H1 (cell line): ENCODE results near the gene ZNF620. TPM values are rescaled to one million over a fixed set of nuclear protein-coding genes. Genes with fewer than 3 reads are reported as not detected.

Experiments
- CTCF ChIA-PET: fragments of 300-600 bp; sonication (Branson Sonifier 250); formaldehyde crosslinking; loops from one replicate; lab custom pipeline; 2021; ENCODE audit not compliant: partially characterized antibody; lab: Charles Lee
- POLR2A ChIA-PET: fragments of 300-600 bp; sonication (Branson Sonifier 250); formaldehyde crosslinking; loops from one replicate; lab custom pipeline; 2021; ENCODE audit warnings: inconsistent platforms; ENCODE audit not compliant: partially characterized antibody; lab: Charles Lee
- DNase-seq, 2 experiments: peaks; one replicate each; pipeline versions ENCODE4 v3.0.0 to v3.0.0-alpha.2; 2010 to 2022; ENCODE audit warnings: low spot score in 2 of 2, low read depth in 1 of 2, mixed read lengths in 1 of 2
- FAIRE-seq: peaks from 2 replicates; lab custom pipeline; 2011; peaks lifted over from hg19 to GRCh38; lab: Jason Lieb, UNC
- H2AFZ ChIP-seq: 2 replicates; pipeline ENCODE4 v1.8.1; 2012; ENCODE audit warnings: low read length, inconsistent platforms
- H2AK5ac ChIP-seq: 2 replicates; pipeline ENCODE4 v1.6.1; 2013; ENCODE audit warnings: low read depth, low read length
- H2BK120ac ChIP-seq: replicated peaks from 2 replicates; pipeline ENCODE3; 2013; ENCODE audit warnings: low read depth, low read length, inconsistent platforms
- H2BK12ac ChIP-seq: 2 replicates; pipeline ENCODE4 v1.6.1; 2013; ENCODE audit warnings: low read depth, low read length
- H2BK15ac ChIP-seq: 2 replicates; pipeline ENCODE4 v1.6.1; 2013; ENCODE audit warnings: low read length
- H2BK20ac ChIP-seq: 2 replicates; pipeline ENCODE4 v1.6.1; 2013; ENCODE audit warnings: low read length
- H2BK5ac ChIP-seq: 2 replicates; pipeline ENCODE4 v1.6.1; 2013; ENCODE audit warnings: low read depth, low read length
- H3K14ac ChIP-seq: 2 replicates; pipeline ENCODE4 v1.6.1; 2013; ENCODE audit warnings: inconsistent platforms; ENCODE audit not compliant: insufficient read length
- H3K18ac ChIP-seq: 2 replicates; pipeline ENCODE4 v1.6.1; 2013; ENCODE audit warnings: low read length; ENCODE audit errors: extremely low read depth
- H3K23ac ChIP-seq: 2 replicates; pipeline ENCODE4 v1.6.1; 2013; ENCODE audit warnings: inconsistent platforms; ENCODE audit not compliant: insufficient read length
- H3K23me2 ChIP-seq: 2 replicates; pipeline ENCODE4 v1.6.1; 2013; ENCODE audit warnings: low read depth, low read length
- H3K27ac ChIP-seq: 2 replicates; pipeline ENCODE4 v1.6.1; 2011; ENCODE audit warnings: low read depth, low read length, inconsistent platforms
- H3K27me3 ChIP-seq, 4 experiments: replicated peaks in 1 of 4; 1 replicate in 1 of 4; 2 replicates in 3 of 4; pipeline versions ENCODE4 v1.6.1 to v1.8.1; 2011 to 2013; ENCODE audit warnings: low read length in 3 of 4, mild to moderate bottlenecking in 3 of 4, inconsistent platforms in 2 of 4, mixed read lengths in 2 of 4, moderate library complexity in 1 of 4; ENCODE audit not compliant: control insufficient read depth in 3 of 4, insufficient read depth in 3 of 4; ENCODE audit errors: extremely low read depth in 1 of 4
- H3K36me3 ChIP-seq, 4 experiments: 2 replicates each; pipeline versions ENCODE4 v1.6.1 to v1.8.1; 2011 to 2013; ENCODE audit warnings: mild to moderate bottlenecking in 4 of 4, low read length in 3 of 4, moderate library complexity in 2 of 4, control low read depth in 1 of 4, inconsistent platforms in 1 of 4; ENCODE audit not compliant: insufficient read depth in 4 of 4, control insufficient read depth in 2 of 4
- H3K4ac ChIP-seq: replicated peaks from 2 replicates; pipeline ENCODE3; 2013; ENCODE audit warnings: low read length, low read depth, mixed read lengths, inconsistent platforms; ENCODE audit not compliant: insufficient read length
- H3K4me1 ChIP-seq, 4 experiments: replicated peaks in 1 of 4; 1 replicate in 1 of 4; 2 replicates in 3 of 4; pipeline versions ENCODE4 v1.6.1 to v1.8.1; 2011 to 2013; ENCODE audit warnings: low read length in 3 of 4, inconsistent platforms in 2 of 4, mixed read lengths in 1 of 4; ENCODE audit not compliant: insufficient read depth in 4 of 4, control insufficient read depth in 3 of 4
- H3K4me2 ChIP-seq, 2 experiments: 2 replicates each; pipeline versions ENCODE4 v1.6.1 to v1.8.1; 2011 to 2013; ENCODE audit warnings: low read depth in 2 of 2, low read length in 2 of 2, control low read depth in 1 of 2, inconsistent platforms in 1 of 2, mild to moderate bottlenecking in 1 of 2; ENCODE audit not compliant: insufficient read depth in 1 of 2
- H3K4me3 ChIP-seq, 4 experiments: fragments of 200-600, 300-600 bp in 1 of 4; sonication (generic), shearing (Covaris generic), sonication (Bioruptor Twin) in 1 of 4; 2 replicates each; pipeline versions ENCODE4 v1.5.1 to v1.8.1; 2011 to 2016; ENCODE audit warnings: low read length in 4 of 4, low read depth in 3 of 4, control low read depth in 2 of 4, inconsistent platforms in 2 of 4, mild to moderate bottlenecking in 2 of 4, mixed read lengths in 1 of 4, moderate library complexity in 1 of 4; ENCODE audit not compliant: insufficient read depth in 2 of 4; ENCODE audit errors: extremely low read depth in 1 of 4
- H3K56ac ChIP-seq: replicated peaks from 2 replicates; pipeline ENCODE3; 2013; ENCODE audit warnings: low read depth, mild to moderate bottlenecking, mixed read lengths, low read length, inconsistent platforms; ENCODE audit not compliant: insufficient read length
- H3K79me1 ChIP-seq: 2 replicates; pipeline ENCODE4 v1.6.1; 2013; ENCODE audit warnings: low read depth, low read length, control low read depth
- H3K79me2 ChIP-seq, 2 experiments: 2 replicates each; pipeline versions ENCODE4 v1.6.1 to v1.8.1; 2012 to 2013; ENCODE audit warnings: low read length in 2 of 2, mild to moderate bottlenecking in 2 of 2, inconsistent platforms in 1 of 2; ENCODE audit not compliant: insufficient read depth in 2 of 2, control insufficient read depth in 1 of 2
- H3K9ac ChIP-seq, 4 experiments: replicated peaks in 1 of 4; 1 replicate in 1 of 4; 2 replicates in 3 of 4; pipeline versions ENCODE4 v1.6.1 to v1.8.1; 2011 to 2013; ENCODE audit warnings: low read depth in 3 of 4, low read length in 3 of 4, control low read depth in 2 of 4, mild to moderate bottlenecking in 2 of 4, moderate library complexity in 2 of 4, inconsistent platforms in 1 of 4; ENCODE audit errors: extremely low read depth in 1 of 4
- H3K9me3 ChIP-seq, 2 experiments: 2 replicates each; pipeline versions ENCODE4 v1.6.1 to v1.8.1; 2012 to 2013; ENCODE audit warnings: mild to moderate bottlenecking in 2 of 2, moderate library complexity in 2 of 2, control low read depth in 1 of 2, inconsistent platforms in 1 of 2, low read depth in 1 of 2, low read length in 1 of 2, mixed read lengths in 1 of 2; ENCODE audit not compliant: insufficient read depth in 2 of 2
- H4K20me1 ChIP-seq, 2 experiments: replicated peaks in 1 of 2; 2 replicates each; pipeline versions ENCODE3 to v1.8.1; 2011 to 2013; ENCODE audit warnings: inconsistent platforms in 2 of 2, low read length in 2 of 2, mild to moderate bottlenecking in 1 of 2; ENCODE audit not compliant: insufficient read depth in 2 of 2, control insufficient read depth in 1 of 2
- H4K5ac ChIP-seq: 2 replicates; pipeline ENCODE4 v1.6.1; 2013; ENCODE audit warnings: low read length, low read depth, mixed read lengths, inconsistent platforms; ENCODE audit not compliant: insufficient read length
- H4K8ac ChIP-seq: 2 replicates; pipeline ENCODE4 v1.8.0; 2013; ENCODE audit warnings: mild to moderate bottlenecking, moderate library complexity, low read length, inconsistent platforms; ENCODE audit not compliant: insufficient read depth; ENCODE audit errors: extremely low read depth
- H4K91ac ChIP-seq: replicated peaks from 2 replicates; pipeline ENCODE3; 2013; ENCODE audit warnings: low read length, mixed read lengths, inconsistent platforms; ENCODE audit not compliant: insufficient read length
- BACH1 ChIP-seq: IDR thresholded peaks from 2 replicates; pipeline ENCODE4 v1.6.1; 2012; ENCODE audit warnings: low read length, improper control_type of control experiment
- BCL11A ChIP-seq, 2 experiments: IDR thresholded peaks; one replicate each; pipeline ENCODE4 v1.6.1; 2011; ENCODE audit warnings: low read depth in 2 of 2, low read length in 2 of 2, mild to moderate bottlenecking in 2 of 2
- CBX8 ChIP-seq: fragments of 300-800, 300-1000 bp; sonication (generic); IDR thresholded peaks from 2 replicates; pipeline ENCODE4 v1.7.1; 2016; ENCODE audit warnings: low read depth, low read length, borderline replicate concordance
- CREB1 ChIP-seq: IDR thresholded peaks from 2 replicates; pipeline ENCODE4 v1.6.1; 2012; ENCODE audit warnings: inconsistent platforms
- FOSL1 ChIP-seq: IDR thresholded peaks from 2 replicates; pipeline ENCODE4 v1.6.1; 2011; ENCODE audit warnings: mild to moderate bottlenecking, low read depth, low read length, moderate library complexity; ENCODE audit not compliant: insufficient read depth
- HDAC2 ChIP-seq, 2 experiments: fragments of 300-600 bp in 1 of 2; sonication (generic) in 1 of 2; IDR thresholded peaks; 2 replicates each; pipeline ENCODE4 v1.6.1; 2011 to 2012; ENCODE audit warnings: low read depth in 2 of 2, low read length in 2 of 2, mild to moderate bottlenecking in 2 of 2, moderate library complexity in 2 of 2, borderline replicate concordance in 1 of 2, inconsistent platforms in 1 of 2
- NRF1 ChIP-seq: IDR thresholded peaks from 2 replicates; pipeline ENCODE4 v1.6.1; 2011; ENCODE audit warnings: mild to moderate bottlenecking, low read depth, low read length, improper control_type of control experiment
- POLR2A ChIP-seq, 2 experiments: IDR thresholded peaks; 1 replicate in 1 of 2; 2 replicates in 1 of 2; pipeline ENCODE4 v1.6.1; 2011; ENCODE audit warnings: low read depth in 2 of 2, low read length in 2 of 2, mild to moderate bottlenecking in 2 of 2; ENCODE audit errors: control extremely low read depth in 1 of 2
- RAD21 ChIP-seq, 2 experiments: IDR thresholded peaks in 1 of 2; conservative IDR thresholded peaks in 1 of 2; 2 replicates each; pipeline ENCODE4 v1.6.1; 2011; ENCODE audit warnings: low read depth in 2 of 2, low read length in 2 of 2, improper control_type of control experiment in 1 of 2, inconsistent platforms in 1 of 2, mild to moderate bottlenecking in 1 of 2, moderate library complexity in 1 of 2
- RBBP5 ChIP-seq: IDR thresholded peaks from 2 replicates; pipeline ENCODE4 v1.7.1; 2012; ENCODE audit warnings: low read depth, mild to moderate bottlenecking, inconsistent platforms, low read length, moderate library complexity, borderline replicate concordance
- SIN3A ChIP-seq, 2 experiments: IDR thresholded peaks in 1 of 2; conservative IDR thresholded peaks in 1 of 2; 2 replicates each; pipeline ENCODE4 v1.6.1; 2011 to 2012; ENCODE audit warnings: low read length in 2 of 2, improper control_type of control experiment in 1 of 2, low read depth in 1 of 2, mild to moderate bottlenecking in 1 of 2
- SIRT6 ChIP-seq: IDR thresholded peaks from one replicate; pipeline ENCODE4 v1.7.1; 2012; ENCODE audit warnings: low read length, inconsistent platforms
- SP4 ChIP-seq: IDR thresholded peaks from 2 replicates; pipeline ENCODE4 v1.6.1; 2012; ENCODE audit warnings: low read length, inconsistent platforms
- SUZ12 ChIP-seq: fragments of 200-600 bp; sonication (generic); IDR thresholded peaks from 2 replicates; pipeline ENCODE4 v1.6.1; 2012; ENCODE audit warnings: mild to moderate bottlenecking, inconsistent platforms, low read length, moderate library complexity, mixed read lengths
- WGBS, 2 experiments: shearing (Covaris generic) in 1 of 2; methylation state at CpG; one replicate each; pipeline versions ENCODE4 v1.1.6 to v1.1.7; 2013 to 2015; ENCODE audit warnings: low lambda C conversion rate in 2 of 2, mixed read lengths in 2 of 2, inconsistent platforms in 1 of 2, low coverage in 1 of 2, missing lambda C conversion rate in 1 of 2; ENCODE audit not compliant: insufficient replicate concordance in 2 of 2, insufficient coverage in 1 of 2, insufficient read length in 1 of 2; ENCODE audit errors: extremely low coverage in 1 of 2, missing lambda C conversion rate in 1 of 2; 5-methylcytosine and 5-hydroxymethylcytosine counted together
- polyA plus RNA-seq, 7 experiments: library from polyadenylated mRNA; depleted of rRNA in 3 of 7; stranded (reverse) in 5 of 7; unstranded in 2 of 7; fragments of >200 nt in 5 of 7; fragments of 200-250 nt in 2 of 7; gene quantifications; 1 replicate in 5 of 7; 2 replicates in 1 of 7; 4 replicates in 1 of 7; pipeline versions ENCODE4 v1.2.1 to v1.2.3, GENCODE V29; 2011 to 2013; ENCODE audit warnings: missing spikeins in 2 of 7, mixed read lengths in 2 of 7
- total RNA-seq: library from RNA; stranded (reverse); fragmentation: NEBNext Ultra II Directional; extraction: Animal tissue kit (Norgen Biotek cat#: 25700); gene quantifications from 2 replicates; pipeline ENCODE4 v1.2.1, GENCODE V29; 2021

The ZNF620 gene
- total and polyA plus RNA-seq, 2 of the 8 experiments (the other 6 are each of a cell fraction or from before 2014, with no cell fraction given) = 5.1 to 20.2 TPM

DNA sequence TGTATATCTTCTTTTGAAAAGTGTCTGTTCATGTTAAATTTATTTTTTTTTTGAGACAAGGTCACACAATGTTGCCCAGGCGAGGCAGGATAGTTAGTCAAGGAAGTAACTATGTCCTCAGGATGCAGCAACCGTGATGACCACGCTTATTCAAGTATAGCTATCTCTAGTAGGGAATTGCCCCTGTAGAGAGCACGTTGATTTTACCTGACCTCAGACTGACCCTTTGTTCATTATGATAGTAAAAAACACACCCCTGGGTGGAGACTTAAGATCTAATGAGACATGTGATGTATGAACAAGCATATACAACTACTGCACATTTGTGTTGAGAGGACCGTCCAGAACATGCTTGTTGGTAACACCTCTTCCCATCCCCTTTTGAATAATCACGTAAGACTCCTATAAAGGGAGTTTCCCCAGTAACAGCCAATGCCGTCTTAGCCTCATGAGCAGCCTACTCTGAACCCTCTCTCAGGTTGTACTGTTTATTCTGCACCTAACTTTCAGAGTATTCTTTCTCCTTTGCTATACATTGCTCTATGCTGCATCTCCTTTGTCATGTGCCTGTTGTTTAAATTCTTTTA lies 51.8 kb downstream of the ZNF620 start:
- no peak overlapping the region for H2AFZ ChIP-seq
- no peak overlapping the region for H2BK5ac ChIP-seq
- no peak overlapping the region for H2BK15ac ChIP-seq
- no peak overlapping the region for H4K91ac ChIP-seq
- H3K18ac ChIP-seq = no peak overlapping the region
- H2AK5ac ChIP-seq = no peak overlapping the region
- ChIA-PET CTCF (no interaction called here), POLR2A (no interaction called here)
- H3K4me1 ChIP-seq = no peaks in the 10 kb centered on the region
- no peak for FAIRE-seq
- no peak overlapping the region for H3K14ac ChIP-seq
- H3K9ac ChIP-seq = no peak overlapping the region
- no peak overlapping the region for H2BK12ac ChIP-seq
- H3K27ac ChIP-seq = no peak overlapping the region
- no peaks in the 10 kb centered on the region for H3K79me2 ChIP-seq
- no peak overlapping the region for H3K23ac ChIP-seq
- no peak overlapping the region for H3K56ac ChIP-seq
- no peaks in the 10 kb centered on the region for H4K20me1 ChIP-seq
- 71% methylated on average over 7 of the region's 7 CpGs; no CpG with 5 or more reads in 1 of the 2 experiments for WGBS, 2 experiments
- no peak overlapping the region for H3K4me2 ChIP-seq
- H3K23me2 ChIP-seq = no peaks in the 10 kb centered on the region
- no peaks in the 10 kb centered on the region for H3K27me3 ChIP-seq
- H3K9me3 ChIP-seq = peaks cover 10 to 12% of the 10 kb centered on the region in 2 experiments; a peak in 3 of 4 replicates
- no peaks in the 10 kb centered on the region; a peak in 1 of 8 replicates for H3K36me3 ChIP-seq
- H4K8ac ChIP-seq = no peak overlapping the region
- no peak for DNase-seq
- no peaks in the 10 kb centered on the region for H3K79me1 ChIP-seq
- H4K5ac ChIP-seq = no peak overlapping the region
- no peak overlapping the region for H2BK20ac ChIP-seq
- H3K4ac ChIP-seq = no peak overlapping the region
- no peak overlapping the region for H3K4me3 ChIP-seq
- H2BK120ac ChIP-seq = no peak overlapping the region
- TF ChIP-seq CREB1 (no peak), FOSL1 (no peak), BCL11A (IDR thresholded peaks at IDR 0.05; ENCODE audit: low read depth in 2 of 2, low read length in 2 of 2) (no peak), POLR2A (IDR thresholded peaks at IDR 0.05; ENCODE audit: control extremely low read depth in 1 of 2, low read depth in 2 of 2, low read length in 2 of 2) (no peak), SIN3A (conservative IDR thresholded peaks at IDR 0.05 in 1 of 2, IDR thresholded peaks at IDR 0.05 in 1 of 2; ENCODE audit: low read depth in 1 of 2, low read length in 2 of 2) (no peak), RAD21 (IDR thresholded peaks at IDR 0.05 in 1 of 2, conservative IDR thresholded peaks at IDR 0.05 in 1 of 2; ENCODE audit: low read depth in 2 of 2, low read length in 2 of 2) (no peak), BACH1 (no peak), HDAC2 (IDR thresholded peaks at IDR 0.05; ENCODE audit: borderline replicate concordance in 1 of 2, low read depth in 2 of 2, low read length in 2 of 2) (no peak), SP4 (no peak), CBX8 (no peak), NRF1 (no peak), RBBP5 (no peak), SIRT6 (no peak), SUZ12 (no peak)
